PFSK-1 (cell line): ENCODE data around the gene MICU1.

ENCODE experiments used
- FOXP2 ChIP-seq: optimal IDR thresholded peaks from 2 replicates; pipeline ENCODE3; 2011; ENCODE audit warnings: borderline replicate concordance, control low read depth, inconsistent platforms; ENCODE audit not compliant: insufficient read depth; ENCODE audit errors: extremely low read length, extremely low read depth
- POLR2AphosphoS5 ChIP-seq: IDR thresholded peaks from 2 replicates; pipeline ENCODE4 v1.6.1; 2012; ENCODE audit warnings: low read depth, mild to moderate bottlenecking, control low read depth, low read length, moderate library complexity
- SIN3A ChIP-seq: IDR thresholded peaks from 2 replicates; pipeline ENCODE4 v1.6.1; 2012; ENCODE audit warnings: mild to moderate bottlenecking, low read length, moderate library complexity, borderline replicate concordance; ENCODE audit not compliant: insufficient read depth
- TAF1 ChIP-seq: IDR thresholded peaks from 2 replicates; pipeline ENCODE4 v1.6.1; 2012; ENCODE audit warnings: low read length, control low read depth, borderline replicate concordance; ENCODE audit not compliant: insufficient read depth
- TF ChIP-seq, protein P1 (sequence below), 2 experiments: IDR thresholded peaks; 2 replicates each; pipeline versions ENCODE4 v1.6.1 to v1.8.0; 2011 to 2012; ENCODE audit warnings: low read depth in 2 of 2, low read length in 2 of 2, control low read depth in 1 of 2, inconsistent platforms in 1 of 2, mild to moderate bottlenecking in 1 of 2, moderate library complexity in 1 of 2; ENCODE audit not compliant: insufficient read depth in 1 of 2

The MICU1 gene

DNA sequence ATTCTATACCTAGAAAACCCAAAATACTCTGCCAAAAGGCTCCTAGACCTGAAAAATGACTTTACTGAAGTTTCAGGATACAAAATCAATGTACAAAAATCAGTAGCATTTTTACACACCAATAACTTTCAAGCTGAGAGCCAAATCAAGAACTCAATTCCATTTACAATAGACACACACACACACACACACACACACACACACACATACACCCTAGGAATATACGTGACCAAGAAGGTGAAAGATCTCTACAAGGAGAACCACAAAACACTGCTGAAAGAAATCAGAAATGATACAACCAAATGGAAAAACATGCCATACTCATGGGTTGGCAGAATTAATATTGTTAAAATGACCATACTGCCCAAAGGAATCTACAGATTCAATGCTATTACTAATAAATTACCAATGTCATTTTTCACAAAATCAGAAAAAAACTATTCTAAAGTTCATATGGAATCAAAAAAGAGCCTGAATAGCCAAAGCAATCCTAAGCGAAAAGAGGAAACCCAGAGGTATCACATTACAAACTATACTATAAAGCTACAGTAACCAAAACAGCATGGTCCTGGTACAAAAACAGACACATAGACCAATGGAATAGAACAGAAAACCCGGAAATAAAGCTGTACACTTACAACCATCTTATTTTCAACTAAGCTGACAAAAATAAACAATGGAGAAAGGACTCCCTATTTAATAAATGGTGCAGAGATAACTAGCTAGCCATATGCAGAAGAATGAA is 122.0 kb downstream of the MICU1 start:
- no peak for TF ChIP-seq TAF1
- no peak for TF ChIP-seq SIN3A
- TF ChIP-seq POLR2AphosphoS5, result no peak
- TF ChIP-seq, protein P1, sequence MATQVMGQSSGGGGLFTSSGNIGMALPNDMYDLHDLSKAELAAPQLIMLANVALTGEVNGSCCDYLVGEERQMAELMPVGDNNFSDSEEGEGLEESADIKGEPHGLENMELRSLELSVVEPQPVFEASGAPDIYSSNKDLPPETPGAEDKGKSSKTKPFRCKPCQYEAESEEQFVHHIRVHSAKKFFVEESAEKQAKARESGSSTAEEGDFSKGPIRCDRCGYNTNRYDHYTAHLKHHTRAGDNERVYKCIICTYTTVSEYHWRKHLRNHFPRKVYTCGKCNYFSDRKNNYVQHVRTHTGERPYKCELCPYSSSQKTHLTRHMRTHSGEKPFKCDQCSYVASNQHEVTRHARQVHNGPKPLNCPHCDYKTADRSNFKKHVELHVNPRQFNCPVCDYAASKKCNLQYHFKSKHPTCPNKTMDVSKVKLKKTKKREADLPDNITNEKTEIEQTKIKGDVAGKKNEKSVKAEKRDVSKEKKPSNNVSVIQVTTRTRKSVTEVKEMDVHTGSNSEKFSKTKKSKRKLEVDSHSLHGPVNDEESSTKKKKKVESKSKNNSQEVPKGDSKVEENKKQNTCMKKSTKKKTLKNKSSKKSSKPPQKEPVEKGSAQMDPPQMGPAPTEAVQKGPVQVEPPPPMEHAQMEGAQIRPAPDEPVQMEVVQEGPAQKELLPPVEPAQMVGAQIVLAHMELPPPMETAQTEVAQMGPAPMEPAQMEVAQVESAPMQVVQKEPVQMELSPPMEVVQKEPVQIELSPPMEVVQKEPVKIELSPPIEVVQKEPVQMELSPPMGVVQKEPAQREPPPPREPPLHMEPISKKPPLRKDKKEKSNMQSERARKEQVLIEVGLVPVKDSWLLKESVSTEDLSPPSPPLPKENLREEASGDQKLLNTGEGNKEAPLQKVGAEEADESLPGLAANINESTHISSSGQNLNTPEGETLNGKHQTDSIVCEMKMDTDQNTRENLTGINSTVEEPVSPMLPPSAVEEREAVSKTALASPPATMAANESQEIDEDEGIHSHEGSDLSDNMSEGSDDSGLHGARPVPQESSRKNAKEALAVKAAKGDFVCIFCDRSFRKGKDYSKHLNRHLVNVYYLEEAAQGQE (IDR thresholded peaks at IDR 0.05; ENCODE audit: insufficient read depth in 1 of 2, low read depth in 2 of 2, low read length in 2 of 2), result no peak
- TF ChIP-seq FOXP2, result no peak

DNA sequence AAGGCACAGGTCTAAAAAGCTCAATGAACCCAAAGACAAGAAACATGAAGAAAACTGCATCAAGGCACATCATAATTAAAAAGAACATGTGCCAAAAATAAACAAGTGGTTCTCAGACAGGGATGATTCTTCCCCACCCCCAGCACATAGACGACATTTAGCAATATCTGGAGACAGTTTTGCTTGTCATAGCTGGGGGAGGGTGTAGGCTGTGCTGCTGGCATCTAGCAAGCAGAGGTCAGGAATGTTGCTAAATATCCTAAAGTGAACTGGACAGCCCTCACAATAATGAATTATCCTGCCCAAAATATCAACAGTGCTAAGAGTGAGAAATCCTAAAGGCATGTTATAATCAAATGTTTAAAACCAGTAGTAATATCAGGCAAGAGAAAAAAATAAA is 122.6 kb downstream of the MICU1 start:
- TF ChIP-seq FOXP2 (no peak), POLR2AphosphoS5 (no peak), SIN3A (no peak), TAF1 (no peak)
- TF ChIP-seq, protein P1 (IDR thresholded peaks at IDR 0.05; ENCODE audit: insufficient read depth in 1 of 2, low read depth in 2 of 2, low read length in 2 of 2), result no peak

DNA sequence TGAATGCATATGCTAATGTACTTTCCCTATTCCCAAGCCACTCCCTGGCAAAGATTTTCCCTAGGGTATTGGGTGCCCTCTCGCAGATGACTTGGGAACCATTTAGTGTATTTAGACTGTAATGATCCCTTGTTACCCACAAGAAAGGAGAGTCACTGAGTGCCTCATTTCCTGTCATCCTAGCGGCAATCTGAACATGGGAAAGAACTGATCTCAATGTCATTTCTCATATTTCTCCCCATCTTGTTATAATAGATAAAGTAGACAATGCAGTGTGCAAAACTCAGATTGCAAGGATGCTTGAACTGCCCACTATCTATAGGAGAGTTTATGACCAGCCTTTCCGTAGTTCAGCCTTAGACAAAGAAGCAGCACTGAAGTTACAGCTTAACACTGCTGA is 123.3 kb downstream of the MICU1 start:
- TF ChIP-seq FOXP2 (no peak), TAF1 (no peak), POLR2AphosphoS5 (no peak), SIN3A (no peak)
- TF ChIP-seq, protein P1 (IDR thresholded peaks at IDR 0.05; ENCODE audit: insufficient read depth in 1 of 2, low read depth in 2 of 2, low read length in 2 of 2), result no peak

DNA sequence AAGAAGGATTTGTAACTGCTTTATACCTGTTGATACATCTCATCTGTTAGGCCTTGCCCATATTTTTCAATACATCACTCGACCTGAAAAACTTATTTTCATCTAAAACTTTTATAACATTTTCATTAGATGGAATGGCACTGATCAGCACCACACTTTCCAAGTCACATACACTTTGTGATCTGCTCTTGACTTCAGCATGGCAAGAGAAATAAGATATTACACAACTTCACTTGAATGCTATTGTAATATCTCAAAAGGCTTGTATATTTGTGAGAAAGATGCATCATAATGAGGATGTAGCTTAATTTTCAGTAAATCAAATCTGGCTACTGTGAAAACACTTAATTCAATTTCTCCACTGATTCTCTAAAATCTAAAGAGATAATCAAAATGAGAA is 126.2 kb downstream of the MICU1 start:
- TF ChIP-seq POLR2AphosphoS5 (no peak), SIN3A (no peak), FOXP2 (no peak), TAF1 (no peak)
- TF ChIP-seq, protein P1 (IDR thresholded peaks at IDR 0.05; ENCODE audit: insufficient read depth in 1 of 2, low read depth in 2 of 2, low read length in 2 of 2), result no peak
